ENCODE data around the gene SND1. TPM values are rescaled to one million over a fixed set of nuclear protein-coding genes. Genes with fewer than 3 reads are reported as not detected.
A peak's percentile ranks its signal among the peaks of the same experiment; 100 is the strongest.

Gene SND1
- total RNA-seq, 1 experiment from 2014 or later, result 274 TPM

DNA sequence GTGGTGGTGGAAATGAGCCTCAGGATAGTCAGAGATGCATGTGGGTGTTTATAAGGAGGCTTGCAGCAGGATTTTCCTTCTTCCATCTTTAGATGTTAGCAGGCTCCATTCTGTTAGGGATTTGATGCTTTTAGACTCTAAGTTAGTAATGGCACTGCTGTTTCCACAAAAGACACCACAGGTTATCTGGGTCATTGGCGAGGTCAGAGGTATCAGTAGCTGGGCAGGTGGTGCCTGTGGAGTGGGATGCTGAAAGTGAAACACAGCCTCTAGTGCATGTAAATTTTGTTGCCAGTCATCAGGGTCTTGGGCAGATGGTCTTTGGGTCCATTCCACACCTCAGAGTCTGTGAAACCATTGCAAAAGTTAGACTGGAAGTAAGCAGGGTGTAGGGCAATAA, 33.2 kb upstream of the SND1 start:
- peaks cover under 1% of the 10 kb centered on the region for H3K36me3 Mint-ChIP-seq (ENCODE audit: insufficient read depth, unreplicated experiment)
- intact Hi-C loops (cut with micrococcal nuclease; ENCODE audit: unreplicated experiment), result no loop called here
- no peak overlapping the region for H3K4me3 Mint-ChIP-seq (ENCODE audit: unreplicated experiment)
- DNase-seq, result no peak
- Histone ChIP-seq H3K9me3 (no peaks in the 10 kb centered on the region), H3K4me3 (ENCODE audit: low read depth, low read length) (no peak overlapping the region), H3K4me1 (no peaks in the 10 kb centered on the region), H3K27me3 (replicated peaks; ENCODE audit: control insufficient read depth, insufficient read depth, low read length) (peaks cover 4% of the 10 kb centered on the region), H3K36me3 (ENCODE audit: control insufficient read depth, insufficient read depth, low read length) (no peaks in the 10 kb centered on the region)
- ChIA-PET CTCF (no interaction called here), POLR2A (no interaction called here)
- H3K9me3 Mint-ChIP-seq (ENCODE audit: unreplicated experiment), result no peaks in the 10 kb centered on the region
- no TSS peak for BruUV-seq (replicated peaks)
- no peak overlapping the region for H3K27ac Mint-ChIP-seq (ENCODE audit: unreplicated experiment)
- H3K4me1 Mint-ChIP-seq (ENCODE audit: low read depth, unreplicated experiment), result no peaks in the 10 kb centered on the region
- peaks cover 56% of the 10 kb centered on the region for H3K27me3 Mint-ChIP-seq (ENCODE audit: insufficient read depth, unreplicated experiment)
- TF ChIP-seq, protein P1, sequence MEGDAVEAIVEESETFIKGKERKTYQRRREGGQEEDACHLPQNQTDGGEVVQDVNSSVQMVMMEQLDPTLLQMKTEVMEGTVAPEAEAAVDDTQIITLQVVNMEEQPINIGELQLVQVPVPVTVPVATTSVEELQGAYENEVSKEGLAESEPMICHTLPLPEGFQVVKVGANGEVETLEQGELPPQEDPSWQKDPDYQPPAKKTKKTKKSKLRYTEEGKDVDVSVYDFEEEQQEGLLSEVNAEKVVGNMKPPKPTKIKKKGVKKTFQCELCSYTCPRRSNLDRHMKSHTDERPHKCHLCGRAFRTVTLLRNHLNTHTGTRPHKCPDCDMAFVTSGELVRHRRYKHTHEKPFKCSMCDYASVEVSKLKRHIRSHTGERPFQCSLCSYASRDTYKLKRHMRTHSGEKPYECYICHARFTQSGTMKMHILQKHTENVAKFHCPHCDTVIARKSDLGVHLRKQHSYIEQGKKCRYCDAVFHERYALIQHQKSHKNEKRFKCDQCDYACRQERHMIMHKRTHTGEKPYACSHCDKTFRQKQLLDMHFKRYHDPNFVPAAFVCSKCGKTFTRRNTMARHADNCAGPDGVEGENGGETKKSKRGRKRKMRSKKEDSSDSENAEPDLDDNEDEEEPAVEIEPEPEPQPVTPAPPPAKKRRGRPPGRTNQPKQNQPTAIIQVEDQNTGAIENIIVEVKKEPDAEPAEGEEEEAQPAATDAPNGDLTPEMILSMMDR (IDR thresholded peaks at IDR 0.05; ENCODE audit: insufficient read depth in 1 of 2, low read depth in 1 of 2, low read length in 1 of 2, severe bottlenecking in 1 of 2, unreplicated experiment in 1 of 2), result no peak

DNA sequence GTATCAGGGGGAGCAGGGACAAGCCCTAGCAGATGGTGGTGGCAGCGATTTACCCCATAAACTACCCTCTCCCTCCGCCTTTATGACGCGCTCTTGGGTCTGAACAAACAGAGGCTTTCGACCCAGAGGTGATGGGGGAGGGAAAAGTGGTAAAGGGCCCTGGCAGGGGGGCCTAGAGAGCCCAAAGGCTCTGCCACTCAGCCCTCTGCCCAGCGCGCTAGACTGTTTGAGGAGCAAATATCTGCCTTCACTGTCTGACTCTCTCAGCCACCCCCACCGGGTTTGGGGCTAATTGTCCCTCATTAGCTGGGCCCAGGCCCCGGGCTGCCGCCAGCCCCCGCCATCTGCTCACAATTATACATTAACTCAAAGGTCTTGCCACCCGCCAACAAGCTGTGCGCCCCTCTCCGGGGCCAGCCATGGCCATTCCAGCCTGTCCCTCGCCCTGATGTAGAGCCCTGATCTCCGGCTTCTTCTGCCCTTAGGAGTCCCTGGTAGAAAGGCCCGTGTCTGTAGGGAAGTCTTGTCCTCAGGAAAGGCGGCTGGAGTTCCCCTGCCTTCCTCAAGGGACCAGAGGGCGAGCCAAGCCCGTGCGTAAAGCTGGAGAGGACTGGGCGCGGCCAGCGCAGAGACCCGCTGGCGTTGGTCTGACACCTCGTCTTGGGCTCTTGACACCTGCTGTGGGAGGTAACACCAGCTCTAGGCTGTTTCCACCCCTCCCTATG, 32.2 kb upstream of the SND1 start:
- Mint-ChIP-seq H3K4me3 (ENCODE audit: unreplicated experiment) (peak overlapping the region; percentile 26), H3K9me3 (ENCODE audit: unreplicated experiment) (no peaks in the 10 kb centered on the region), H3K36me3 (ENCODE audit: insufficient read depth, unreplicated experiment) (no peaks in the 10 kb centered on the region), H3K4me1 (ENCODE audit: low read depth, unreplicated experiment) (no peaks in the 10 kb centered on the region), H3K27me3 (ENCODE audit: insufficient read depth, unreplicated experiment) (peaks cover 52% of the 10 kb centered on the region), H3K27ac (ENCODE audit: unreplicated experiment) (no peak overlapping the region)
- H3K4me3 ChIP-seq (ENCODE audit: low read depth, low read length), result no peak overlapping the region
- POLR2A ChIA-PET, result interaction anchor here (1.2 kb wide), 1 partner anchor 31 kb away, joined by 3 read pairs; no protein-coding TSS in a partner anchor
- no peaks in the 10 kb centered on the region for H3K4me1 ChIP-seq
- CTCF ChIA-PET, result interaction anchor here (1.0 kb wide), 1 partner anchor 31 kb away, joined by 4 read pairs; no protein-coding TSS in a partner anchor
- H3K9me3 ChIP-seq, result no peaks in the 10 kb centered on the region
- intact Hi-C loops (cut with micrococcal nuclease; ENCODE audit: unreplicated experiment), result no loop called here
- TF ChIP-seq, protein P1 (IDR thresholded peaks at IDR 0.05; ENCODE audit: insufficient read depth in 1 of 2, low read depth in 1 of 2, low read length in 1 of 2, severe bottlenecking in 1 of 2, unreplicated experiment in 1 of 2), result no peak
- no peaks in the 10 kb centered on the region for H3K36me3 ChIP-seq (ENCODE audit: control insufficient read depth, insufficient read depth, low read length)
- DNase-seq, result peak in 1 of 2 experiments; percentile 15
- no TSS peak for BruUV-seq (replicated peaks)
- peaks cover 4% of the 10 kb centered on the region for H3K27me3 ChIP-seq (replicated peaks; ENCODE audit: control insufficient read depth, insufficient read depth, low read length)

DNA sequence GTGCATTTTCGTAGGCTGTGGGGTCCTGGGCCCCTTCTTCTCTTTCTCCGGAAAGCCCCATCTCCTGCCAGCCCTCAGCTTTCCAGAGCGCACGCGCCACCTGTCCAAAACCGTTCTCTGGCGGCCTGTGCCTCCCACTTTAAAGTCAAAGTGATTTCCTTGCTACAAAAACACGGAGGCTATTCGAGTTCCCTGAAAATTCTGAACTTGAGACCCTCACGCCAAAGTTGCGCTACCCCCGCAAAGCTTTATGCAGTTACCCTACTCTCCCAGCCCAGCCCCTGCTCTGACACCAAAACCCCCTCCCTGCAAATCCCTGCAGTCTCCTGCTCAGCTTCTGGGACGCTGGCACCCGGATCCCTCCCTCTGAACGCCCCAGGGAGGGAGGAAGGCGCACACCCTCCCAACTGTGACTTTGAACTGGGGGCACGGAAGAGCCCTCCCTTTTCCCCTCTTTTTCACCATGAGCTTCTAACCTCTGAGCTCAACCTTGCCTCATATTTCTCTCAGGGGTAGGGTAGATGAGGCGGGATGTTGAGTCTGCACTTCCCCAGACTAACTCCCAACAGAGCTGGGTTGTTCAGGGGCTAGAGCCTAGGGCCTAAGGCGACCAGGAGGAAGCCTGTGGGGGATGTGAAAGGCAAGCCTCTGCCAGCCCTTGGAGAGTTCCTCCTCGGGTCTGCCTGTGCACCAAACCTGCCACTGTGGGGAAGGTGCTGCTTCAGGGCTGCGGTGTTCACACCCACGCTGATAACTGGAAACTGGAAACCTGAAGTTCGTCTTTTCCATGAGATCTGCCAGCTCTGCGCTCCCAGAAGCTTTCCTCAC, 31.4 kb upstream of the SND1 start:
- no peak overlapping the region for H3K4me3 ChIP-seq (ENCODE audit: low read depth, low read length)
- no TSS peak for BruUV-seq (replicated peaks)
- TF ChIP-seq, protein P1 (IDR thresholded peaks at IDR 0.05; ENCODE audit: insufficient read depth in 1 of 2, low read depth in 1 of 2, low read length in 1 of 2, severe bottlenecking in 1 of 2, unreplicated experiment in 1 of 2), result no peak
- peak overlapping the region; percentile 26 for H3K4me3 Mint-ChIP-seq (ENCODE audit: unreplicated experiment)
- no peaks in the 10 kb centered on the region for H3K4me1 ChIP-seq
- CTCF ChIA-PET, result interaction anchor here (0.6 to 1.0 kb wide), 2 partner anchors 8 to 32 kb away, joined by 3 to 4 read pairs; no protein-coding TSS in a partner anchor
- no peaks in the 10 kb centered on the region for H3K4me1 Mint-ChIP-seq (ENCODE audit: low read depth, unreplicated experiment)
- peaks cover 50% of the 10 kb centered on the region for H3K27me3 Mint-ChIP-seq (ENCODE audit: insufficient read depth, unreplicated experiment)
- intact Hi-C loops (cut with micrococcal nuclease; ENCODE audit: unreplicated experiment), result no loop called here
- H3K36me3 Mint-ChIP-seq (ENCODE audit: insufficient read depth, unreplicated experiment), result no peaks in the 10 kb centered on the region
- H3K36me3 ChIP-seq (ENCODE audit: control insufficient read depth, insufficient read depth, low read length), result no peaks in the 10 kb centered on the region
- POLR2A ChIA-PET, result interaction anchor here (1.2 kb wide), 1 partner anchor 31 kb away, joined by 3 read pairs; no protein-coding TSS in a partner anchor
- peaks cover 4% of the 10 kb centered on the region for H3K27me3 ChIP-seq (replicated peaks; ENCODE audit: control insufficient read depth, insufficient read depth, low read length)
- H3K9me3 Mint-ChIP-seq (ENCODE audit: unreplicated experiment), result no peaks in the 10 kb centered on the region
- no peak overlapping the region for H3K27ac Mint-ChIP-seq (ENCODE audit: unreplicated experiment)
- H3K9me3 ChIP-seq, result no peaks in the 10 kb centered on the region
- no peak for DNase-seq
